ENCODE results near the gene CDON. TPM values are rescaled to one million over a fixed set of nuclear protein-coding genes. Genes with fewer than 3 reads are reported as not detected.

Gene CDON
- total RNA-seq, 1 experiment from 2014 or later: 34.1 TPM

DNA sequence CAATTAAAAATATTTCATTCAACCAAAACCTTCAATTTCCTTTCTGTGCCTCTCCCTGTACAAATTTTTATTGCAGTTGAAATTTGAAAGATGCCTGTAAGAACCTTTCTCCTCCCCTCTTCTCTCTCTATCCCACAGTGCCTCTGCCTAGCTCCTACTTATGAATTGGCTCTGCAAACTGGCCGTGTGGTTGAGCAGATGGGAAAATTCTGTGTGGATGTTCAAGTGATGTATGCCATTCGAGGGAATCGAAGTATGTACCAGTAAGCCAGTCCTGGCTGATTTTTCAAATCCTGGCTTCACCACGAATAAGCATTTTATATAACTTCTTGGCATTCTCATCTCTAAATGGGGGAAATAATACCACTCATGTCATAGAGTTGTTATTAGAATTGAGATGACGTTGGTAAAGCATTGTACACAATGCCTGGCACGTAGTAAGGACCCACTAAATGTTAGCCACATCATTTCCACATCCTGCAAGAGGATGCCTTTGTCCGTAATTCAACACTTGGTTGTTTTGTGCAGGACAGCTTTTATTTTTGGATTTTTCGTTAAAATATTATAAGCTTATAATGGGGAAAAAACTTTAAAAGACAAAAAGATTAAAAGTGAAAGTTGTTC is 152.3 kb downstream of the CDON start:
- Mint-ChIP-seq H3K4me3 (no peak overlapping the region), H3K27ac (no peak overlapping the region), H3K4me1 (no peaks in the 10 kb centered on the region), H3K9me3 (no peaks in the 10 kb centered on the region), H3K36me3 (peaks cover 9% of the 10 kb centered on the region), H3K27me3 (ENCODE audit: low read depth) (peaks cover 10% of the 10 kb centered on the region)
- ChIA-PET POLR2A (no interaction called here), CTCF (no interaction called here)
- ATAC-seq (no peak), DNase-seq (ENCODE audit: low spot score) (no peak)
- no peak for TF ChIP-seq ZNF138 (CRISPR knock-in tag; conservative IDR thresholded peaks at IDR 0.05)
- TF ChIP-seq, protein P1, sequence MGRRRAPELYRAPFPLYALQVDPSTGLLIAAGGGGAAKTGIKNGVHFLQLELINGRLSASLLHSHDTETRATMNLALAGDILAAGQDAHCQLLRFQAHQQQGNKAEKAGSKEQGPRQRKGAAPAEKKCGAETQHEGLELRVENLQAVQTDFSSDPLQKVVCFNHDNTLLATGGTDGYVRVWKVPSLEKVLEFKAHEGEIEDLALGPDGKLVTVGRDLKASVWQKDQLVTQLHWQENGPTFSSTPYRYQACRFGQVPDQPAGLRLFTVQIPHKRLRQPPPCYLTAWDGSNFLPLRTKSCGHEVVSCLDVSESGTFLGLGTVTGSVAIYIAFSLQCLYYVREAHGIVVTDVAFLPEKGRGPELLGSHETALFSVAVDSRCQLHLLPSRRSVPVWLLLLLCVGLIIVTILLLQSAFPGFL (CRISPR knock-in tag; IDR thresholded peaks at IDR 0.05; ENCODE audit: borderline replicate concordance): no peak
- TF ChIP-seq, protein P2, sequence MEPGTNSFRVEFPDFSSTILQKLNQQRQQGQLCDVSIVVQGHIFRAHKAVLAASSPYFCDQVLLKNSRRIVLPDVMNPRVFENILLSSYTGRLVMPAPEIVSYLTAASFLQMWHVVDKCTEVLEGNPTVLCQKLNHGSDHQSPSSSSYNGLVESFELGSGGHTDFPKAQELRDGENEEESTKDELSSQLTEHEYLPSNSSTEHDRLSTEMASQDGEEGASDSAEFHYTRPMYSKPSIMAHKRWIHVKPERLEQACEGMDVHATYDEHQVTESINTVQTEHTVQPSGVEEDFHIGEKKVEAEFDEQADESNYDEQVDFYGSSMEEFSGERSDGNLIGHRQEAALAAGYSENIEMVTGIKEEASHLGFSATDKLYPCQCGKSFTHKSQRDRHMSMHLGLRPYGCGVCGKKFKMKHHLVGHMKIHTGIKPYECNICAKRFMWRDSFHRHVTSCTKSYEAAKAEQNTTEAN (CRISPR knock-in tag; IDR thresholded peaks at IDR 0.05): no peak
- TF ChIP-seq, protein P3, sequence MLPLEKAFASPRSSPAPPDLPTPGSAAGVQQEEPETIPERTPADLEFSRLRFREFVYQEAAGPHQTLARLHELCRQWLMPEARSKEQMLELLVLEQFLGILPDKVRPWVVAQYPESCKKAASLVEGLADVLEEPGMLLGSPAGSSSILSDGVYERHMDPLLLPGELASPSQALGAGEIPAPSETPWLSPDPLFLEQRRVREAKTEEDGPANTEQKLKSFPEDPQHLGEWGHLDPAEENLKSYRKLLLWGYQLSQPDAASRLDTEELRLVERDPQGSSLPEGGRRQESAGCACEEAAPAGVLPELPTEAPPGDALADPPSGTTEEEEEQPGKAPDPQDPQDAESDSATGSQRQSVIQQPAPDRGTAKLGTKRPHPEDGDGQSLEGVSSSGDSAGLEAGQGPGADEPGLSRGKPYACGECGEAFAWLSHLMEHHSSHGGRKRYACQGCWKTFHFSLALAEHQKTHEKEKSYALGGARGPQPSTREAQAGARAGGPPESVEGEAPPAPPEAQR (CRISPR knock-in tag; IDR thresholded peaks at IDR 0.05): no peak
- TF ChIP-seq, protein P4, sequence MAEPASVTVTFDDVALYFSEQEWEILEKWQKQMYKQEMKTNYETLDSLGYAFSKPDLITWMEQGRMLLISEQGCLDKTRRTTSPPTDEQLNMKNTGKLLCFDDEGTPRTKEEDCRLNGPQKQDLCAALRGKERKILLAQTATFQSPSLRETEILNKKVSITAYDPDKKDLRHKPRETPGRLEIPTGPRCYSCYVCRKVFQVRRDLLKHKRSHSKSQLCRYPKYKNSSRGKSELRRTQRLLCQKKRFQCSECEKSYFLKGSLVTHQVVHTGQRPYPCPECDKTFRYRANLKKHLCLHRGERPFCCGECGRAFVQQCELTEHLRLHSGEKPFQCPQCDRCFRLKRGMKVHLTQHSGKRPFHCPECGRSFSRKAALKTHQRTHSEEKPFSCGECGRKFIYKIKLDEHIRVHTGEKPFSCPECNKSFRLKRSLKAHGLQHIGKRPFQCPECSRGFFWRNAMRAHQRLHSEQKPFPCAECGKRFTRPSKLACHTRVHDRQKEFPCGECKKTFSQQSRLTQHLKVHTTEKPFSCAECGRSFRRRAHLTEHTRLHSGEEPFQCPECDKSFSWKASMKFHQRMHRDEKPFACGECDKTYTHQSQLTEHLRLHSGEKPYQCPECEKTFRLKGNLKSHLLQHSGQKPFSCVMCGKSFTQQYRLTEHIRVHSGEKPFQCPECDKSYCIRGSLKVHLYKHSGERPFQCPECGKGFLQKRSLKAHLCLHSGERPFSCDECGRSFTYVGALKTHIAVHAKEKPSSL (CRISPR knock-in tag; conservative IDR thresholded peaks at IDR 0.05): no peak
- TF ChIP-seq, protein P5, sequence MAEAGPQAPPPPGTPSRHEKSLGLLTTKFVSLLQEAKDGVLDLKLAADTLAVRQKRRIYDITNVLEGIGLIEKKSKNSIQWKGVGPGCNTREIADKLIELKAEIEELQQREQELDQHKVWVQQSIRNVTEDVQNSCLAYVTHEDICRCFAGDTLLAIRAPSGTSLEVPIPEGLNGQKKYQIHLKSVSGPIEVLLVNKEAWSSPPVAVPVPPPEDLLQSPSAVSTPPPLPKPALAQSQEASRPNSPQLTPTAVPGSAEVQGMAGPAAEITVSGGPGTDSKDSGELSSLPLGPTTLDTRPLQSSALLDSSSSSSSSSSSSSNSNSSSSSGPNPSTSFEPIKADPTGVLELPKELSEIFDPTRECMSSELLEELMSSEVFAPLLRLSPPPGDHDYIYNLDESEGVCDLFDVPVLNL (CRISPR knock-in tag; IDR thresholded peaks at IDR 0.05; ENCODE audit: borderline replicate concordance, low read depth): no peak
- TF ChIP-seq, protein P6, sequence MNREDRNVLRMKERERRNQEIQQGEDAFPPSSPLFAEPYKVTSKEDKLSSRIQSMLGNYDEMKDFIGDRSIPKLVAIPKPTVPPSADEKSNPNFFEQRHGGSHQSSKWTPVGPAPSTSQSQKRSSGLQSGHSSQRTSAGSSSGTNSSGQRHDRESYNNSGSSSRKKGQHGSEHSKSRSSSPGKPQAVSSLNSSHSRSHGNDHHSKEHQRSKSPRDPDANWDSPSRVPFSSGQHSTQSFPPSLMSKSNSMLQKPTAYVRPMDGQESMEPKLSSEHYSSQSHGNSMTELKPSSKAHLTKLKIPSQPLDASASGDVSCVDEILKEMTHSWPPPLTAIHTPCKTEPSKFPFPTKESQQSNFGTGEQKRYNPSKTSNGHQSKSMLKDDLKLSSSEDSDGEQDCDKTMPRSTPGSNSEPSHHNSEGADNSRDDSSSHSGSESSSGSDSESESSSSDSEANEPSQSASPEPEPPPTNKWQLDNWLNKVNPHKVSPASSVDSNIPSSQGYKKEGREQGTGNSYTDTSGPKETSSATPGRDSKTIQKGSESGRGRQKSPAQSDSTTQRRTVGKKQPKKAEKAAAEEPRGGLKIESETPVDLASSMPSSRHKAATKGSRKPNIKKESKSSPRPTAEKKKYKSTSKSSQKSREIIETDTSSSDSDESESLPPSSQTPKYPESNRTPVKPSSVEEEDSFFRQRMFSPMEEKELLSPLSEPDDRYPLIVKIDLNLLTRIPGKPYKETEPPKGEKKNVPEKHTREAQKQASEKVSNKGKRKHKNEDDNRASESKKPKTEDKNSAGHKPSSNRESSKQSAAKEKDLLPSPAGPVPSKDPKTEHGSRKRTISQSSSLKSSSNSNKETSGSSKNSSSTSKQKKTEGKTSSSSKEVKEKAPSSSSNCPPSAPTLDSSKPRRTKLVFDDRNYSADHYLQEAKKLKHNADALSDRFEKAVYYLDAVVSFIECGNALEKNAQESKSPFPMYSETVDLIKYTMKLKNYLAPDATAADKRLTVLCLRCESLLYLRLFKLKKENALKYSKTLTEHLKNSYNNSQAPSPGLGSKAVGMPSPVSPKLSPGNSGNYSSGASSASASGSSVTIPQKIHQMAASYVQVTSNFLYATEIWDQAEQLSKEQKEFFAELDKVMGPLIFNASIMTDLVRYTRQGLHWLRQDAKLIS (CRISPR knock-in tag; IDR thresholded peaks at IDR 0.05; ENCODE audit: borderline replicate concordance): no peak
- TF ChIP-seq, protein P7, sequence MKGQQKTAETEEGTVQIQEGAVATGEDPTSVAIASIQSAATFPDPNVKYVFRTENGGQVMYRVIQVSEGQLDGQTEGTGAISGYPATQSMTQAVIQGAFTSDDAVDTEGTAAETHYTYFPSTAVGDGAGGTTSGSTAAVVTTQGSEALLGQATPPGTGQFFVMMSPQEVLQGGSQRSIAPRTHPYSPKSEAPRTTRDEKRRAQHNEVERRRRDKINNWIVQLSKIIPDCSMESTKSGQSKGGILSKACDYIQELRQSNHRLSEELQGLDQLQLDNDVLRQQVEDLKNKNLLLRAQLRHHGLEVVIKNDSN (CRISPR knock-in tag; IDR thresholded peaks at IDR 0.05): no peak
- no peak for TF ChIP-seq NR1H2 (CRISPR knock-in tag; IDR thresholded peaks at IDR 0.05)
- TF ChIP-seq, protein P8, sequence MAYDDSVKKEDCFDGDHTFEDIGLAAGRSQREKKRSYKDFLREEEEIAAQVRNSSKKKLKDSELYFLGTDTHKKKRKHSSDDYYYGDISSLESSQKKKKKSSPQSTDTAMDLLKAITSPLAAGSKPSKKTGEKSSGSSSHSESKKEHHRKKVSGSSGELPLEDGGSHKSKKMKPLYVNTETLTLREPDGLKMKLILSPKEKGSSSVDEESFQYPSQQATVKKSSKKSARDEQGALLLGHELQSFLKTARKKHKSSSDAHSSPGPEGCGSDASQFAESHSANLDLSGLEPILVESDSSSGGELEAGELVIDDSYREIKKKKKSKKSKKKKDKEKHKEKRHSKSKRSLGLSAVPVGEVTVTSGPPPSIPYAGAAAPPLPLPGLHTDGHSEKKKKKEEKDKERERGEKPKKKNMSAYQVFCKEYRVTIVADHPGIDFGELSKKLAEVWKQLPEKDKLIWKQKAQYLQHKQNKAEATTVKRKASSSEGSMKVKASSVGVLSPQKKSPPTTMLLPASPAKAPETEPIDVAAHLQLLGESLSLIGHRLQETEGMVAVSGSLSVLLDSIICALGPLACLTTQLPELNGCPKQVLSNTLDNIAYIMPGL (CRISPR knock-in tag; IDR thresholded peaks at IDR 0.05): no peak
- TF ChIP-seq HMGA2 (CRISPR knock-in tag; IDR thresholded peaks at IDR 0.05): no peak

Other genes starting within 250 kb of the CDON start
- not detected in 3 replicates for gene PATE4, start 229.6 kb downstream of the CDON start, total RNA-seq (2021)
- 8.0 to 8.1 TPM (median 8.1 TPM) in 3 replicates for gene HYLS1, start 175.2 kb downstream of the CDON start, total RNA-seq (2021)
- gene PUS3, start 159.7 kb downstream of the CDON start, total RNA-seq (2021): 16.3 to 18.8 TPM (median 18.6 TPM) in 3 replicates
- gene DDX25, start 158.4 kb downstream of the CDON start, total RNA-seq (2021): 17.5 to 20.5 TPM (median 20.4 TPM) in 3 replicates
- gene VSIG10L2, start 116.8 kb downstream of the CDON start, total RNA-seq (2021): not detected in 3 replicates
- gene RPUSD4, start 148.8 kb upstream of the CDON start, total RNA-seq (2021): 43.8 to 46.6 TPM (median 45.0 TPM) in 3 replicates
- gene FAM118B, start 148.9 kb upstream of the CDON start, total RNA-seq (2021): 33.1 to 35.3 TPM (median 33.2 TPM) in 3 replicates
- 59.7 to 64.7 TPM (median 62.2 TPM) in 3 replicates for gene SRPRA, start 206.0 kb upstream of the CDON start, total RNA-seq (2021)
- gene FOXRED1, start 206.3 kb upstream of the CDON start, total RNA-seq (2021): 59.4 to 64.4 TPM (median 61.9 TPM) in 3 replicates
- gene TIRAP, start 220.2 kb upstream of the CDON start, total RNA-seq (2021): 5.4 to 5.9 TPM (median 5.6 TPM) in 3 replicates
- gene DCPS, start 241.2 kb upstream of the CDON start, total RNA-seq (2021): 26.2 to 30.9 TPM (median 29.4 TPM) in 3 replicates